Stimulated activated naive CD4-positive, alpha-beta T cell treated with Interleukin-2 at 50 U/mL for 16 hours (primary cell): ENCODE data around the gene WDR35.
"Not testable (repeated sequence)": the region's sequence is repeated elsewhere in the genome, so short reads cannot be mapped to it uniquely, and the experiment has no call there.

Experiments used
- DNase-seq: peaks from one replicate; lab custom pipeline; 2025; lab: John Stamatoyannopoulos, UW

Gene WDR35

DNA sequence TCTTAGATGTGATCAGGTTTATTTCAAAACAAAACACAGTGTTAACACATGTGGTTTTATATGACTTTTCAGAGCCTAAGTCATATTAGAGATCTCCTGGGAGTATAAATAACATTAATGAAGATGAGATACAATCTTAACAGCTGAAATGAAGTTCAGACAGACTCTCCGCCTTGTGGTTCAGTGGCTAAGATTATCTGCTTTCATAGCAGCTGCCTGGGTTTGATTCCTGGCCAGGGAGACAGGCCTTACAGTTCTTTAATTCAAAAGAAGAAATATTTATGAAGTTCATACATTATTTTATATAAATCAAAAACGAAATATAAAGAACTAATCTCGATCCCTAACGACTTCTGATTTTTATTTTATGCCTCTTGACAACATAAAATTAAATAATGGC is 52.9 kb downstream of the WDR35 start:
- DNase-seq, result no peak

GRCh38 chr2:19936203-19936602 is 53.7 kb downstream of the WDR35 start:
- no peak for DNase-seq

DNA sequence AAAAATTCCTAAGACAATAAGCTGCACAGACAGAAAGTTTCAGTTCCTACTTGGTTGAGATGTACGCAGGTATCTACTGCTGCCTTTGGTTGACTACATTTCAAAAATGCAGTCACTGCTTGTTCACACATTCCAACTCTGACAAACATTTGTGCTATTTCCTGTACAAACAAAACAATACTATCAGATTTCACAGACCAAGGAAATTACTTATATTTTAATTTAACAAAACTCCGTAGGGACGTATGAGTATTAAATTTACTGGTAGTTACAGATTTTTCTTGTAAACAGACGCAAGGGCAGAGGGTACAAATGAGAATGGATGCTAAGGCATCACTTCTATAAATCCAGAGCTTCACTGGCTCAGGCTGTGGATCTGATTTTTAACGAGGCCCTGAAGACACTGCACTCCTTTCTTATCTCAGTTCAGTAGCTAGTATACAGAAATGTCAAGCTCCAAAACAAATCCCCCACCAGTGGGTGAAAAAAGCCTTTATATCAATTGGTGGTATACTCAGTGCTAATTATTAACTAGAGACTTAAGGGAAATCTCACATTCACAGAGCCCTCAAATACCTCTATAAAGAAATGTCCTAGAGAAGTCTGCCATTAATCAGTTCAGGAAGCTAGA is 56.4 kb downstream of the WDR35 start:
- no peak for DNase-seq

DNA sequence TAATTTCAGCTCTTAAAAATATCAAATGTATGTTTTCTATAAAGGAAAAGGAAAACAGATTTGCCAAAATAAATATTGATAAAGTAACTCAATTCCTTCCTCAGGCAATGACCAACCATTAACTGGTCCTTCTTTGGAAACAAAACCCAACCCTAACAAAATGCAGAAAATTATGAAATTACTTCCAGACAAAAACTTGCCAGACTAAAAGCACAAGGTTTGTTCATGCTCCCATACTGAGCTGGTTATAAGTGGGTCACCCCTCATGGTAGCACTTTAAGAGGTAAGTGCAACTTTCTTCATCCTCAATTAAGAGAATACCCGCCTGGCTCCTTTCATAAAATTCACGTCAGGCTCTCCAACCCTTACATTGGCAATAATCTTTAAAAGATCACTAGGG is 57.0 kb downstream of the WDR35 start:
- no peak for DNase-seq

DNA sequence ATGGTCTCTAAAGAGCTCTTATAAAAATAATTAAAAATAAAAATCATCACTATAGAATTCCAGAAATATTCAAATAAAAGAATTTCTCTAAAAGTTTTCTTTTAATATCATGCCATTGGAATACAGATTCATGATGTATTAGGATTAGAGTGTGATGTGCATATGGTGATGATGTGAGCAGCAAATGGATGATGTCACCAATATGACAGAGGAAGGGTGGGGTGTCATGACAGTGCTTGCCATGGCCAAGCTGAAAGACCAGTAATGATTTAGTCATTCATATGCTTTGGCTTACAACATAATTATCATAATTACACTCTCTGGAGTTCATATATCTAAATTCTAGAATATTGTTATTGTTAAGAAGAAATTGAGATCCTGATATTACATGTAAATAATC is 60.7 kb downstream of the WDR35 start:
- no peak for DNase-seq

GRCh38 chr2:19927816-19928215 is 62.1 kb downstream of the WDR35 start:
- DNase-seq, result not testable (repeated sequence)

DNA sequence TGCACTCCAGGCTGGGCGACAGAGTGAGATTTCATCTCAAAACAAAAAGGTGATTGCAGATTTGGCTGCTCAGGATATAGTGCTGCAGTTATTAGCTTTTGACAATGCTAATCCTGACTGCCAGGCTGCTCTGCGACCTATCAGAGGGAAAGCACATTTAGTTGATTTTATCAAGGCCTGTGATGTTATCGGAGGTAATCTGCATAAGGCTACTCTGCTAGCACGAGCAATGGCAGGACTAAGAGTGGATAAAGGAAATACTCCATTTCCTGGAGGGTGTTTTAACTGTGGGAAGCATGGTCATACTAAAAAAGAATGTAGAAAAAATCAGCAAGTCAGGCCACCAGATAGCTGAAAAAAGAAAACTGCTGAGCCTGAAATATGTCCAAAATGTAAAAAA is 65.4 kb downstream of the WDR35 start:
- DNase-seq, result not testable (repeated sequence)

- not testable (repeated sequence) for DNase-seq
These were observed 67.7 kb downstream of the WDR35 start for GRCh38 chr2:19922188-19922587.

DNA sequence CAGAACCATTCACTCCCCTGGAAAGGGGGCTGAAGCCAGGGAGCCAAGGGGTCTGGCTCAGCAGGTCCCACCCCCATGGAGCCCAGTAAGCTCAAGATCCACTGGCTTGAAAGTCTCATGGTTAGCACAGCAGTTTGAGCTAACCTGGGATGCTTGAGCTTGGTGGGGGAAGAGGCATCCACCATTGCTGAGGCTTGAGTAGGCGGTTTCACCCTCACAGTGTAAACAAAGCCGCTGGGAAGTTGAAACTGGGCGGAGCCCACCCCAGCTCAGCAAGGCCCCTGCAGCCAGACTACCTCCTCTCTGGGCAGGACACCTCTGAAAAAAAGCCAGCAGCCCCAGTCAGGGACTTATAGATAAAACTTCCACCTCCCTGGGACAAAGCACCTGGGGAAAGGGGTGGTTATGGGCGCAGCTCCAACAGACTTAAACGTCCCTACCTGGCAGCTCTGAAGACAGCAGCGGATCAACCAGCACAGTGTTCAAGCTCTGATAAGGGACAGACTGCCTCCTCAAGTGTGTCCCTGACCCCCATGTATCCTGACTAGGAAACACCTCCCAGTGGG is 73.4 kb downstream of the WDR35 start:
- no peak for DNase-seq

DNA sequence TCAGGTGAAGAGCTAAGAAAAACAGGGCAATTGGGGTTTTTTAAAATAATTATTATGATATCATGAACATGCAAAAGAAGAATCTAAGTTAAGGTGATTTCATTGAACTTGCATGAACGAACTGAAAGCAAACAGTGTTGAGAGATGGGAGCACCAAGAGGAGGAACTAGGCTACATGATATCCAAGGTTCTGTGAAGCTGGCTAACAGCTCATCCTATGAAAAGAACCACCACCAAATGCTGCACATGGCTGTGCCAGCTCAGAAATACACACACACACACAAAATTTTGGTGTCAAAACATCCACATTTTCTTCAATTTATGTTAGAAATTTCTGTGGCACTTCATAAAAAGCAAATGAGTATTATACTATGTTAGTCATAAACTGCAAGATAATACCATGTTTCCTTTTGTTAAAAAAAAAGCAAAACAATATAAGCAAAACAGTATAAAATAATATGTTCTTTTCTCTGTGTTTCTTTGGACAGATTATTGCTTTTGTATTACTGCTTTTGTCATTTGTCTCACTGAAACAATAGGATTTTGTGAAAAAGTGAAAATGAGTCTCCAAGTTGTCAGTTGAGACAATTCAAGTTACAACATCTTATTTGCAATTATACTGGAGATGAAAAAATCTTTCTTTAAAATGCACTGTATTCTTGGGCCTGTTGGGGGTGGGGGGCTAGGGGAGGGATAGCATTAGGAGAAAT is 75.5 kb downstream of the WDR35 start:
- DNase-seq, result no peak

DNA sequence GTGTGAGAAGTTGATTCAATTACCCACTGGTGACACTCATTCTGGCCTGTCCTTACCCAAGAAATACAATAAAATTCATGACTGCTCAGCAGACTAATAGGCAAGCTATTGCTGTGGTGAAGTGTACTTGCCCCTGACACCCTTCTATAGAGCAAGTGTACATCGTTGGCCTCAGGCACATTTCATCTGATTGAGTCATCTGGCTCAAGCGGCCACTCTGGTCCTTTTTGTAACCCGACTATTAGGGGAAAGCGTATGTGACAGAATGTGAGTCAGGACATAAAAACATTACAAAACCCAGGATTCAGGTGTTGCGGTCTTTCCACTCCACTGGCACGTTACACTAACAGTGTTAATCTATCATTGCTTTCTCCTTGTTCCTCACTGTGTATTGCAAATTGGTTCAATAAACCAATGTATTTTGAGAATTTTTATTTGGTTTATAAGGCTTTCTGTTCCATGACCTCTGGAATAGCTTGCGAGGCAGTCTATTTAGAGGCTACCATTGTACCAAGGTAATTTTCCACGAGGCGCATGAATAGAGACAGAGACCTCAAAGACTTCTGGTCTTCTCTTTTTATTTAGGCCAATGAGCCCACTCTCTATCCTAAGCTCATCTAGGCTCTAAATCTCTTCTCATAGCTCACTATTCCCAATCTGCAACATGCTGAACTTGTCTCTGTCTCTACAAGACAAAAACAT is 77.9 kb downstream of the WDR35 start:
- DNase-seq, result no peak

DNA sequence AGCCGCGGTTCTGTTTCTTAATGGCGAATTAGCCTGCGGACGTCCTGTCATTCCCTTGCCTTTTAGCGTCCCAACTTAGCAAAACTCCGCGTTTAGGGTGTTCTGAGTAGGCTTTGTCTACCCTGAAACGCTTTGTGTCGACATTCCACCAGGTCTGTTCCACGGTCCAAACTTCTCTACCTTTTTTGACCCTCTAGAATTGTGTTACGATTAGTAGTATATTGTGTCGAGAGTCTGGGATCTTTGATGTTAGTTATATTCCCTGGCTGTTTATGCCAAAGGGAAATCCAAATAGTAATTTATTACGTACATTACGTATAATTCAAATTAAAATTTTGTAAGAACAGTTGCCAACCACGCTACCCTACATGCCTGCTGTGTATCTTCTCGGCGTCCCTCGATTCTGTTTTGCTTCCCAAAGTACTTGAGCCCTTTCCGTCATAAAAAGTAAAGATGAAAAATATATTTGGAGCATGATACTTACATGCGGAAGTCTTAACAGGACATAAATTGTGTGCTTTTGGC is 87.6 kb downstream of the WDR35 start:
- DNase-seq, result no peak

DNA sequence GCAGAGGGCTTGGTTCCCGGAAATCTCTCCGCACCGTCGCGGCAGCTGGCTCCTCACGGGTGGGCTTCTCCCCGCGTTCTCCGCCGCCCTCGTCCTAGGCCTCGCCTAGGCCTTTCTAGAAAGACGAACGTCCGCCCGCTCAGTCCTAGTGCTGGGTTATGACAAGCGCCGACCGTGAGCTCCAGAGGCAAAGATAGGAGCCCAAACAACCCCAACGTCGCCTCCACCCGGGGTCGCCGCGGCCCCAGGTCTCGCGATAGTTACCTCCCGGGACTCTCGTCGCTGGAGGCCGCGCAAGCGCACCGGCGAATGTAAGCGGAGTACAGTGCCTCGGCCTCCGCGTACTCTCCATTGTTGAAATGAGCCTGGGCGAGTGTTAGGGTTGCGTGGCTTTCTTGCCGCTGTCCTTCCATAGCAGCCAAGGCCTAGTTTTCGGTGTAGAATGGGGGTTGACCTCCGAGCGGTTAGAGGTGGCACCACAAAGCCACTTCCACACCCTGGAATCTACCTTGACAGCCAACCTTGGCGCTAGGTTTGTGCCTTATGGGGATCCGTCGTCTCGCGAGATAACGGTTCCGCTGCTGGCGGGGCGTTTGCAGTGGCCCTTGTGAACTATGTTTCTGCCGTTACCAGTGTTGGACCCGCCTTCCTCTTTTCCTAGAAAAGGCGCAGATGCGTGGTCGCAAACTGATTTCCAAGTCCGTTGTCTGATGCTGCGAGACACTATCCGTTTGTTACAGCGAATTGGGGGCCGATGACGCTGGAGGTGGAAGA is 88.3 kb downstream of the WDR35 start, which contains the start of gene TTC32:
TTC32 (minus strand) TSS at position 542 of the 774 bp plus-strand sequence; CDS start at position 413, 129 bp downstream.
- DNase-seq, result peak; percentile 90

DNA sequence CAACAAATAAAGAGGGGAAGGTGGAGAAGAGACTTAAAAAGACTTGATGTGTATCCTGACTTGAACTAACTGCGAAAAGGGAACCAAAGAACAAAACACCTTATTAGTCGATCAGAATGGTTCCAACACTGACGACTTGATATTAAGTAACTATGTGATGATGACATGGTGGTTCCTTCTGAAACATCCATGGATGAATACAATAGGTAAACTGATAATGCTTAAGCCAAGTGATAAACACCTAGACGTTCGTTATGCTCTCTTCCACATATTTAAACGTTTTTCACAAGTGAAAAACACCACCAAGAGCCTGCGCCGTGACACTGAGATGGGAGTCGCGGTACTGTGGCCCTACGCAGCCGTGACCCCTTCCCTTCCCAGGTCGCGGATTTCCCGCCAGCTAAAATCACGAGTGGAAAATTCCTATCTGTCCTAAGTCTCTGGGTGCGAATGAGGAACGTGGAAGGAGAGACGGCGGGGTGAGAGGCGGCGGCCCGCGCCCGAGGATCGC is 88.9 kb downstream of the WDR35 start:
- no peak for DNase-seq

- DNase-seq, result no peak
These were observed 89.6 kb downstream of the WDR35 start for GRCh38 chr2:19899985-19900930.

- DNase-seq, result no peak
These were observed 91.1 kb downstream of the WDR35 start for GRCh38 chr2:19898592-19899329.

GRCh38 chr2:19897623-19898245 is 92.2 kb downstream of the WDR35 start:
- no peak for DNase-seq

DNA sequence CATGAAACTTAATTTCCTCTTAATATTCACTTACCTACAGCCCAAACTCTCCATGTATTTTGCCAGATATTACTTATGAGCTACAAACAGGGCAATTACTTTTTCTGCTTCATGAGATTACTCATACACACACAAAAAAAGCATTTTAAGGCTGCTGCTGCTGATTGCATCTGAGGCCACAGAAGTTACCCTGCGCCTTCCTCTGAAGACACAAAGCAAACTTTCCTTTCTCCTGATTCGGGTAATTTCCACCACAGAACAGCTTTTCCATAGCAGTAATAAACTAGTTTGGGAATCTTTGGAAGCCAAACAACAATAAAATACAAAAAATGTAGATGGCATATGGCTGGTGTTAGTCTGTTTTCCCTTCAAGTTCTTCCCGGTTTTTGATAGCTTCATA is 94.4 kb downstream of the WDR35 start:
- no peak for DNase-seq

- DNase-seq, result no peak
These were observed 95.6 kb downstream of the WDR35 start for GRCh38 chr2:19894134-19894792.
